HEK293 (cell line): Measurements from ENCODE around the gene ACOT8.
A peak's percentile ranks its signal among the peaks of the same experiment; 100 is the strongest.

Source experiments
- BCL11A ChIP-seq: fragments of 450-650 bp; formaldehyde crosslinking; IDR thresholded peaks from 2 replicates; pipeline ENCODE4 v1.5.1; 2016; ENCODE audit warnings: low read depth, missing biosample characterization, missing genetic modification characterization
- BCL11B ChIP-seq: fragments of 450-650 bp; formaldehyde crosslinking; IDR thresholded peaks from 2 replicates; pipeline ENCODE4 v1.5.1; 2016; ENCODE audit warnings: low read depth, missing biosample characterization, missing genetic modification characterization
- GFI1B ChIP-seq: fragments of 450-650 bp; formaldehyde crosslinking; IDR thresholded peaks from 2 replicates; pipeline ENCODE4 v1.5.1; 2016; ENCODE audit warnings: missing biosample characterization, missing genetic modification characterization
- IKZF3 ChIP-seq: fragments of 450-650 bp; IDR thresholded peaks from 2 replicates; pipeline ENCODE4 v1.5.0; 2018; ENCODE audit warnings: missing biosample characterization, mild to moderate bottlenecking, missing genetic modification characterization, moderate library complexity
- KLF10 ChIP-seq: fragments of 450-650 bp; IDR thresholded peaks from 2 replicates; pipeline ENCODE4 v1.5.1; 2018; ENCODE audit warnings: missing biosample characterization, mild to moderate bottlenecking, missing genetic modification characterization
- OVOL3 ChIP-seq: fragments of 450-650 bp; formaldehyde crosslinking; IDR thresholded peaks from 2 replicates; pipeline ENCODE4 v1.5.1; 2016; ENCODE audit warnings: missing biosample characterization, missing genetic modification characterization
- RBAK ChIP-seq: fragments of 450-650 bp; formaldehyde crosslinking; IDR thresholded peaks from 2 replicates; pipeline ENCODE4 v1.5.1; 2016; ENCODE audit warnings: missing biosample characterization, missing genetic modification characterization
- REPIN1 ChIP-seq: fragments of 450-650 bp; formaldehyde crosslinking; IDR thresholded peaks from 2 replicates; pipeline ENCODE4 v1.5.1; 2017; ENCODE audit warnings: missing biosample characterization, missing genetic modification characterization, low read depth
- YY1 ChIP-seq: fragments of 450-650 bp; formaldehyde crosslinking; IDR thresholded peaks from 2 replicates; pipeline ENCODE4 v1.5.1; 2018; ENCODE audit warnings: missing biosample characterization, missing genetic modification characterization
- ZBTB7A ChIP-seq: fragments of 450-650 bp; formaldehyde crosslinking; IDR thresholded peaks from 2 replicates; pipeline ENCODE4 v1.5.1; 2016; ENCODE audit warnings: low read depth, missing biosample characterization, missing genetic modification characterization
- ZIC2 ChIP-seq: fragments of 450-650 bp; formaldehyde crosslinking; IDR thresholded peaks from 2 replicates; pipeline ENCODE4 v1.5.1; 2016; ENCODE audit warnings: missing biosample characterization, missing genetic modification characterization
- ZNF10 ChIP-seq: fragments of 450-650 bp; formaldehyde crosslinking; IDR thresholded peaks from 2 replicates; pipeline ENCODE4 v1.5.1; 2017; ENCODE audit warnings: missing biosample characterization, missing genetic modification characterization
- ZNF140 ChIP-seq: fragments of 450-650 bp; formaldehyde crosslinking; IDR thresholded peaks from 2 replicates; pipeline ENCODE4 v1.5.1; 2016; ENCODE audit warnings: missing biosample characterization, missing genetic modification characterization
- ZNF174 ChIP-seq: fragments of 450-650 bp; formaldehyde crosslinking; IDR thresholded peaks from 2 replicates; pipeline ENCODE4 v1.5.0; 2017; ENCODE audit warnings: missing biosample characterization, mild to moderate bottlenecking, missing genetic modification characterization
- ZNF175 ChIP-seq: fragments of 450-650 bp; formaldehyde crosslinking; IDR thresholded peaks from 2 replicates; pipeline ENCODE4 v1.5.1; 2016; ENCODE audit warnings: missing biosample characterization, missing genetic modification characterization
- ZNF23 ChIP-seq: fragments of 450-650 bp; formaldehyde crosslinking; IDR thresholded peaks from 2 replicates; pipeline ENCODE4 v1.5.1; 2016; ENCODE audit warnings: missing biosample characterization, missing genetic modification characterization, borderline replicate concordance
- ZNF514 ChIP-seq: fragments of 450-650 bp; formaldehyde crosslinking; IDR thresholded peaks from 2 replicates; pipeline ENCODE4 v1.5.1; 2016; ENCODE audit warnings: missing biosample characterization, missing genetic modification characterization
- ZNF768 ChIP-seq: fragments of 450-650 bp; formaldehyde crosslinking; IDR thresholded peaks from 2 replicates; pipeline ENCODE4 v1.5.1; 2018; ENCODE audit warnings: missing biosample characterization, mild to moderate bottlenecking, missing genetic modification characterization
- ZNF843 ChIP-seq: fragments of 450-650 bp; formaldehyde crosslinking; IDR thresholded peaks from 2 replicates; pipeline ENCODE4 v1.5.1; 2016; ENCODE audit warnings: missing biosample characterization, missing genetic modification characterization
- TF ChIP-seq, protein P1 (sequence below): fragments of 450-650 bp; formaldehyde crosslinking; IDR thresholded peaks from 2 replicates; pipeline ENCODE4 v1.5.1; 2016; ENCODE audit warnings: missing biosample characterization, missing genetic modification characterization, borderline replicate concordance
- TF ChIP-seq, protein P2 (sequence below): IDR thresholded peaks from 2 replicates; pipeline ENCODE4 v1.6.1; 2011; ENCODE audit warnings: mild to moderate bottlenecking, low read depth, low read length, borderline replicate concordance
- TF ChIP-seq, protein P3 (sequence below): fragments of 450-650 bp; formaldehyde crosslinking; IDR thresholded peaks from 2 replicates; pipeline ENCODE4 v1.5.1; 2016; ENCODE audit warnings: missing biosample characterization, missing genetic modification characterization
- TF ChIP-seq, protein P4 (sequence below): fragments of 450-650 bp; formaldehyde crosslinking; IDR thresholded peaks from 2 replicates; pipeline ENCODE4; 2016; ENCODE audit warnings: missing biosample characterization, missing genetic modification characterization
- TF ChIP-seq, protein P5 (sequence below): fragments of 450-650 bp; formaldehyde crosslinking; IDR thresholded peaks from 2 replicates; pipeline ENCODE4 v1.5.1; 2016; ENCODE audit warnings: missing biosample characterization, missing genetic modification characterization
- TF ChIP-seq, protein P6 (sequence below): fragments of 450-650 bp; formaldehyde crosslinking; IDR thresholded peaks from 2 replicates; pipeline ENCODE4 v1.5.1; 2016; ENCODE audit warnings: missing biosample characterization, missing genetic modification characterization, low read depth

ACOT8 gene

DNA sequence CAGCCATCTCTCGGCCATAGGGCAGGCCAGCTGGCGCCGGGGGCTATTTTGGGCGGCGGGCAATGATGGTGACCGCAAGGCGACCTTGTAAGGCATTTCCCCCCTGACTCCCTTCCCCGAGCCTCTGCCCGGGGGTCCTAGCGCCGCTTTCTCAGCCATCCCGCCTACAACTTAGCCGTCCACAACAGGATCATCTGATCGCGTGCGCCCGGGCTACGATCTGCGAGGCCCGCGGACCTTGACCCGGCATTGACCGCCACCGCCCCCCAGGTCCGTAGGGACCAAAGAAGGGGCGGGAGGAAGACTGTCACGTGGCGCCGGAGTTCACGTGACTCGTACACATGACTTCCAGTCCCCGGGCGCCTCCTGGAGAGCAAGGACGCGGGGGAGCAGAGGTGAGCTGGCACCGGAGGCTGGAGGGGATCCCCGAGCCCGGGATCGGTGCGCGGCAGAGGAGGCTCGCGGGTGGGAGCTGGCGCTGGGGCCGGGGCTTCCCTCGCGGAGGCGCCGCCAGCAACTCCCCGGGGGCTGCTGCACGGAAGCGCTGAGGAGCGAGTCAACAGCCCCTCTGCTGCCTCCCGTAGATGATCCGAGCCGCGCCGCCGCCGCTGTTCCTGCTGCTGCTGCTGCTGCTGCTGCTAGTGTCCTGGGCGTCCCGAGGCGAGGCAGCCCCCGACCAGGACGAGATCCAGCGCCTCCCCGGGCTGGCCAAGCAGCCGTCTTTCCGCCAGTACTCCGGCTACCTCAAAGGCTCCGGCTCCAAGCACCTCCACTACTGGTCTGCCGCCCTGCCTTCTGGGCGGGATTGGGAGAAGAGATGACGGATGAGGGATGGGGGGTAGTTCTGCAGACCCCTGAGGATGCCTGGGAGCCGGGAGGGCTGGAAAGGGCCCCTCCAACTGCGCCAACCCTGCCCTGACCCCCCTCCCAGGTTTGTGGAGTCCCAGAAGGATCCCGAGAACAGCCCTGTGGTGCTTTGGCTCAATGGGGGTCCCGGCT is 34.1 kb upstream of the ACOT8 start, which contains the start of the genes CTSA and NEURL2 (continued):
- TF ChIP-seq, protein P1, sequence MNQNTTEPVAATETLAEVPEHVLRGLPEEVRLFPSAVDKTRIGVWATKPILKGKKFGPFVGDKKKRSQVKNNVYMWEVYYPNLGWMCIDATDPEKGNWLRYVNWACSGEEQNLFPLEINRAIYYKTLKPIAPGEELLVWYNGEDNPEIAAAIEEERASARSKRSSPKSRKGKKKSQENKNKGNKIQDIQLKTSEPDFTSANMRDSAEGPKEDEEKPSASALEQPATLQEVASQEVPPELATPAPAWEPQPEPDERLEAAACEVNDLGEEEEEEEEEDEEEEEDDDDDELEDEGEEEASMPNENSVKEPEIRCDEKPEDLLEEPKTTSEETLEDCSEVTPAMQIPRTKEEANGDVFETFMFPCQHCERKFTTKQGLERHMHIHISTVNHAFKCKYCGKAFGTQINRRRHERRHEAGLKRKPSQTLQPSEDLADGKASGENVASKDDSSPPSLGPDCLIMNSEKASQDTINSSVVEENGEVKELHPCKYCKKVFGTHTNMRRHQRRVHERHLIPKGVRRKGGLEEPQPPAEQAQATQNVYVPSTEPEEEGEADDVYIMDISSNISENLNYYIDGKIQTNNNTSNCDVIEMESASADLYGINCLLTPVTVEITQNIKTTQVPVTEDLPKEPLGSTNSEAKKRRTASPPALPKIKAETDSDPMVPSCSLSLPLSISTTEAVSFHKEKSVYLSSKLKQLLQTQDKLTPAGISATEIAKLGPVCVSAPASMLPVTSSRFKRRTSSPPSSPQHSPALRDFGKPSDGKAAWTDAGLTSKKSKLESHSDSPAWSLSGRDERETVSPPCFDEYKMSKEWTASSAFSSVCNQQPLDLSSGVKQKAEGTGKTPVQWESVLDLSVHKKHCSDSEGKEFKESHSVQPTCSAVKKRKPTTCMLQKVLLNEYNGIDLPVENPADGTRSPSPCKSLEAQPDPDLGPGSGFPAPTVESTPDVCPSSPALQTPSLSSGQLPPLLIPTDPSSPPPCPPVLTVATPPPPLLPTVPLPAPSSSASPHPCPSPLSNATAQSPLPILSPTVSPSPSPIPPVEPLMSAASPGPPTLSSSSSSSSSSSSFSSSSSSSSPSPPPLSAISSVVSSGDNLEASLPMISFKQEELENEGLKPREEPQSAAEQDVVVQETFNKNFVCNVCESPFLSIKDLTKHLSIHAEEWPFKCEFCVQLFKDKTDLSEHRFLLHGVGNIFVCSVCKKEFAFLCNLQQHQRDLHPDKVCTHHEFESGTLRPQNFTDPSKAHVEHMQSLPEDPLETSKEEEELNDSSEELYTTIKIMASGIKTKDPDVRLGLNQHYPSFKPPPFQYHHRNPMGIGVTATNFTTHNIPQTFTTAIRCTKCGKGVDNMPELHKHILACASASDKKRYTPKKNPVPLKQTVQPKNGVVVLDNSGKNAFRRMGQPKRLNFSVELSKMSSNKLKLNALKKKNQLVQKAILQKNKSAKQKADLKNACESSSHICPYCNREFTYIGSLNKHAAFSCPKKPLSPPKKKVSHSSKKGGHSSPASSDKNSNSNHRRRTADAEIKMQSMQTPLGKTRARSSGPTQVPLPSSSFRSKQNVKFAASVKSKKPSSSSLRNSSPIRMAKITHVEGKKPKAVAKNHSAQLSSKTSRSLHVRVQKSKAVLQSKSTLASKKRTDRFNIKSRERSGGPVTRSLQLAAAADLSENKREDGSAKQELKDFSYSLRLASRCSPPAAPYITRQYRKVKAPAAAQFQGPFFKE (tag by site-specific recombination): no peak
- TF ChIP-seq ZNF174 (tag by site-specific recombination): no peak
- TF ChIP-seq, protein P2, sequence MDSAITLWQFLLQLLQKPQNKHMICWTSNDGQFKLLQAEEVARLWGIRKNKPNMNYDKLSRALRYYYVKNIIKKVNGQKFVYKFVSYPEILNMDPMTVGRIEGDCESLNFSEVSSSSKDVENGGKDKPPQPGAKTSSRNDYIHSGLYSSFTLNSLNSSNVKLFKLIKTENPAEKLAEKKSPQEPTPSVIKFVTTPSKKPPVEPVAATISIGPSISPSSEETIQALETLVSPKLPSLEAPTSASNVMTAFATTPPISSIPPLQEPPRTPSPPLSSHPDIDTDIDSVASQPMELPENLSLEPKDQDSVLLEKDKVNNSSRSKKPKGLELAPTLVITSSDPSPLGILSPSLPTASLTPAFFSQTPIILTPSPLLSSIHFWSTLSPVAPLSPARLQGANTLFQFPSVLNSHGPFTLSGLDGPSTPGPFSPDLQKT: no peak
- TF ChIP-seq, protein P3, sequence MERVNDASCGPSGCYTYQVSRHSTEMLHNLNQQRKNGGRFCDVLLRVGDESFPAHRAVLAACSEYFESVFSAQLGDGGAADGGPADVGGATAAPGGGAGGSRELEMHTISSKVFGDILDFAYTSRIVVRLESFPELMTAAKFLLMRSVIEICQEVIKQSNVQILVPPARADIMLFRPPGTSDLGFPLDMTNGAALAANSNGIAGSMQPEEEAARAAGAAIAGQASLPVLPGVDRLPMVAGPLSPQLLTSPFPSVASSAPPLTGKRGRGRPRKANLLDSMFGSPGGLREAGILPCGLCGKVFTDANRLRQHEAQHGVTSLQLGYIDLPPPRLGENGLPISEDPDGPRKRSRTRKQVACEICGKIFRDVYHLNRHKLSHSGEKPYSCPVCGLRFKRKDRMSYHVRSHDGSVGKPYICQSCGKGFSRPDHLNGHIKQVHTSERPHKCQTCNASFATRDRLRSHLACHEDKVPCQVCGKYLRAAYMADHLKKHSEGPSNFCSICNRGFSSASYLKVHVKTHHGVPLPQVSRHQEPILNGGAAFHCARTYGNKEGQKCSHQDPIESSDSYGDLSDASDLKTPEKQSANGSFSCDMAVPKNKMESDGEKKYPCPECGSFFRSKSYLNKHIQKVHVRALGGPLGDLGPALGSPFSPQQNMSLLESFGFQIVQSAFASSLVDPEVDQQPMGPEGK (tag by site-specific recombination): peak; percentile 98
- TF ChIP-seq ZNF140 (tag by site-specific recombination): no peak
- peak; percentile 83 for TF ChIP-seq OVOL3
- peak; percentile 98 for TF ChIP-seq ZBTB7A
- peak; percentile 84 for TF ChIP-seq BCL11A (tag by site-specific recombination)
- TF ChIP-seq, protein P4, sequence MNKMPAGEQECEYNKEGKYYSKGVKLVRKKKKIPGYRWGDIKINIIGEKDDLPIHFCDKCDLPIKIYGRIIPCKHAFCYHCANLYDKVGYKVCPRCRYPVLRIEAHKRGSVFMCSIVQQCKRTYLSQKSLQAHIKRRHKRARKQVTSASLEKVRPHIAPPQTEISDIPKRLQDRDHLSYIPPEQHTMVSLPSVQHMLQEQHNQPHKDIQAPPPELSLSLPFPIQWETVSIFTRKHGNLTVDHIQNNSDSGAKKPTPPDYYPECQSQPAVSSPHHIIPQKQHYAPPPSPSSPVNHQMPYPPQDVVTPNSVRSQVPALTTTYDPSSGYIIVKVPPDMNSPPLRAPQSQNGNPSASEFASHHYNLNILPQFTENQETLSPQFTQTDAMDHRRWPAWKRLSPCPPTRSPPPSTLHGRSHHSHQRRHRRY (tag by site-specific recombination): no peak
- no peak for TF ChIP-seq GFI1B (tag by site-specific recombination)
- TF ChIP-seq BCL11B: peak; percentile 85
- TF ChIP-seq, protein P5, sequence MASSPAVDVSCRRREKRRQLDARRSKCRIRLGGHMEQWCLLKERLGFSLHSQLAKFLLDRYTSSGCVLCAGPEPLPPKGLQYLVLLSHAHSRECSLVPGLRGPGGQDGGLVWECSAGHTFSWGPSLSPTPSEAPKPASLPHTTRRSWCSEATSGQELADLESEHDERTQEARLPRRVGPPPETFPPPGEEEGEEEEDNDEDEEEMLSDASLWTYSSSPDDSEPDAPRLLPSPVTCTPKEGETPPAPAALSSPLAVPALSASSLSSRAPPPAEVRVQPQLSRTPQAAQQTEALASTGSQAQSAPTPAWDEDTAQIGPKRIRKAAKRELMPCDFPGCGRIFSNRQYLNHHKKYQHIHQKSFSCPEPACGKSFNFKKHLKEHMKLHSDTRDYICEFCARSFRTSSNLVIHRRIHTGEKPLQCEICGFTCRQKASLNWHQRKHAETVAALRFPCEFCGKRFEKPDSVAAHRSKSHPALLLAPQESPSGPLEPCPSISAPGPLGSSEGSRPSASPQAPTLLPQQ (tag by site-specific recombination): peak; percentile 75
- peak; percentile 84 for TF ChIP-seq KLF10 (tag by site-specific recombination)
- TF ChIP-seq, protein P6, sequence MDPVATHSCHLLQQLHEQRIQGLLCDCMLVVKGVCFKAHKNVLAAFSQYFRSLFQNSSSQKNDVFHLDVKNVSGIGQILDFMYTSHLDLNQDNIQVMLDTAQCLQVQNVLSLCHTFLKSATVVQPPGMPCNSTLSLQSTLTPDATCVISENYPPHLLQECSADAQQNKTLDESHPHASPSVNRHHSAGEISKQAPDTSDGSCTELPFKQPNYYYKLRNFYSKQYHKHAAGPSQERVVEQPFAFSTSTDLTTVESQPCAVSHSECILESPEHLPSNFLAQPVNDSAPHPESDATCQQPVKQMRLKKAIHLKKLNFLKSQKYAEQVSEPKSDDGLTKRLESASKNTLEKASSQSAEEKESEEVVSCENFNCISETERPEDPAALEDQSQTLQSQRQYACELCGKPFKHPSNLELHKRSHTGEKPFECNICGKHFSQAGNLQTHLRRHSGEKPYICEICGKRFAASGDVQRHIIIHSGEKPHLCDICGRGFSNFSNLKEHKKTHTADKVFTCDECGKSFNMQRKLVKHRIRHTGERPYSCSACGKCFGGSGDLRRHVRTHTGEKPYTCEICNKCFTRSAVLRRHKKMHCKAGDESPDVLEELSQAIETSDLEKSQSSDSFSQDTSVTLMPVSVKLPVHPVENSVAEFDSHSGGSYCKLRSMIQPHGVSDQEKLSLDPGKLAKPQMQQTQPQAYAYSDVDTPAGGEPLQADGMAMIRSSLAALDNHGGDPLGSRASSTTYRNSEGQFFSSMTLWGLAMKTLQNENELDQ (tag by site-specific recombination): no peak
- no peak for TF ChIP-seq RBAK (tag by site-specific recombination)
- no peak for TF ChIP-seq ZNF768 (tag by site-specific recombination)
- no peak for TF ChIP-seq ZNF514 (tag by site-specific recombination)
- TF ChIP-seq ZNF23 (tag by site-specific recombination): no peak
- peak; percentile 38; the same call in 1 of the 2 replicates for TF ChIP-seq ZNF10
- peak; percentile 90 for TF ChIP-seq ZIC2
- TF ChIP-seq ZNF843 (tag by site-specific recombination): peak; percentile 77
- no peak for TF ChIP-seq ZNF175 (tag by site-specific recombination)
- TF ChIP-seq IKZF3 (tag by site-specific recombination): 0 out of 2 replicates have a peak, but pooled peaks have one; percentile 12
- no peak for TF ChIP-seq REPIN1 (tag by site-specific recombination)
- peak; percentile 94 for TF ChIP-seq YY1 (tag by site-specific recombination)
